ENCODE data around the gene OSGIN1. TPM values are rescaled to one million over a fixed set of nuclear protein-coding genes. Genes with fewer than 3 reads are reported as not detected.

OSGIN1 gene
- total and polyA plus RNA-seq, 9 donors, result 0.65 to 9.3 (median 5.4) TPM

GRCh38 chr16:84007965-84008364 is 54.9 kb downstream of the OSGIN1 start:
- H3K4me3 ChIP-seq, result no peak overlapping the region
- 56 to 71% (median 60%) methylated on average over 8 of the region's 8 CpGs for WGBS, 3 donors
- H3K27ac ChIP-seq, result no peak overlapping the region
- DNase-seq, result no peak
- intact Hi-C loops (cut with DNase I), result no loop called here
- H3K36me3 ChIP-seq, result no peaks in the 10 kb centered on the region
- no peaks in the 10 kb centered on the region for H3K27me3 ChIP-seq
- H3K9me3 ChIP-seq, result no peaks in the 10 kb centered on the region
- no peaks in the 10 kb centered on the region for H3K4me1 ChIP-seq (ENCODE audit: insufficient read depth)
- TF ChIP-seq EP300 (IDR thresholded peaks at IDR 0.05) (no peak), CTCF (IDR thresholded peaks at IDR 0.05) (no peak), POLR2A (IDR thresholded peaks at IDR 0.05) (no peak)

GRCh38 chr16:84009282-84009681 is 56.2 kb downstream of the OSGIN1 start:
- Histone ChIP-seq H3K27ac (no peak overlapping the region), H3K36me3 (no peaks in the 10 kb centered on the region), H3K9me3 (no peaks in the 10 kb centered on the region), H3K4me1 (ENCODE audit: insufficient read depth) (no peaks in the 10 kb centered on the region), H3K4me3 (no peak overlapping the region), H3K27me3 (no peaks in the 10 kb centered on the region)
- TF ChIP-seq CTCF (IDR thresholded peaks at IDR 0.05) (no peak), POLR2A (IDR thresholded peaks at IDR 0.05) (no peak), EP300 (IDR thresholded peaks at IDR 0.05) (no peak)
- no peak for DNase-seq
- 87 to 92% (median 91%) methylated on average over 6 of the region's 6 CpGs for WGBS, 3 donors
- intact Hi-C loops (cut with DNase I), result no loop called here

GRCh38 chr16:84013787-84014569 is 60.9 kb downstream of the OSGIN1 start:
- DNase-seq, result no peak
- intact Hi-C loops (cut with DNase I), result no loop called here
- Histone ChIP-seq H3K4me3 (no peak overlapping the region), H3K27ac (no peak overlapping the region), H3K9me3 (no peaks in the 10 kb centered on the region), H3K36me3 (no peaks in the 10 kb centered on the region), H3K27me3 (no peaks in the 10 kb centered on the region), H3K4me1 (ENCODE audit: insufficient read depth) (no peaks in the 10 kb centered on the region)
- TF ChIP-seq EP300 (IDR thresholded peaks at IDR 0.05), result no peak
- WGBS, 3 donors, result 14 to 19% (median 18%) methylated on average over 14 of the region's 14 CpGs

GRCh38 chr16:84014570-84015327 is 61.7 kb downstream of the OSGIN1 start:
- no peaks in the 10 kb centered on the region for H3K4me1 ChIP-seq (ENCODE audit: insufficient read depth)
- H3K4me3 ChIP-seq, result no peak overlapping the region
- TF ChIP-seq POLR2A (IDR thresholded peaks at IDR 0.05), result no peak
- H3K27ac ChIP-seq, result no peak overlapping the region
- H3K9me3 ChIP-seq, result no peaks in the 10 kb centered on the region
- intact Hi-C loops (cut with DNase I), result no loop called here
- no peaks in the 10 kb centered on the region for H3K27me3 ChIP-seq
- no peaks in the 10 kb centered on the region for H3K36me3 ChIP-seq
- 68 to 72% (median 70%) methylated on average over 14 of the region's 14 CpGs for WGBS, 3 donors
- no peak for DNase-seq

GRCh38 chr16:84015399-84015798 is 62.4 kb downstream of the OSGIN1 start:
- no peaks in the 10 kb centered on the region for H3K4me1 ChIP-seq (ENCODE audit: insufficient read depth)
- no peak overlapping the region for H3K27ac ChIP-seq
- WGBS, 3 donors, result 79 to 87% (median 80%) methylated on average over 12 of the region's 12 CpGs
- TF ChIP-seq POLR2A (IDR thresholded peaks at IDR 0.05) (no peak), CTCF (IDR thresholded peaks at IDR 0.05) (no peak), EP300 (IDR thresholded peaks at IDR 0.05) (no peak)
- H3K4me3 ChIP-seq, result no peak overlapping the region
- DNase-seq, result no peak
- H3K36me3 ChIP-seq, result no peaks in the 10 kb centered on the region
- intact Hi-C loops (cut with DNase I), result no loop called here
- H3K27me3 ChIP-seq, result no peaks in the 10 kb centered on the region
- no peaks in the 10 kb centered on the region for H3K9me3 ChIP-seq

Other genes with a start within 250 kb of the OSGIN1 start
- 100 to 1,000 TPM in 2 of 7 donors, 10 to 100 TPM in 5; 17.0 to 126 (median 94.0) TPM for gene HSBP1, start 145.3 kb upstream of the OSGIN1 start, total RNA-seq
- gene HSBP1, start 145.3 kb upstream of the OSGIN1 start, polyA plus RNA-seq, result 100 to 1,000 TPM in 1 of 2 donors, 10 to 100 TPM in 1; 40.1 to 139 TPM
- gene MLYCD, start 54.1 kb upstream of the OSGIN1 start, total RNA-seq, result 10 to 100 TPM in 2 of 7 donors, 1 to 10 TPM in 5; 6.8 to 11.8 (median 8.8) TPM
- 1 to 10 TPM; 4.4 to 4.6 TPM for gene MLYCD, start 54.1 kb upstream of the OSGIN1 start, polyA plus RNA-seq
- gene NECAB2, start 15.0 kb downstream of the OSGIN1 start, total RNA-seq, result under 1 TPM in 3 of 7 donors, not detected in 4; 0.20 to 0.50 (median 0.37) TPM
- gene NECAB2, start 15.0 kb downstream of the OSGIN1 start, polyA plus RNA-seq, result 1 to 10 TPM in 1 of 2 donors, under 1 TPM in 1; 0.65 to 1.6 TPM
- gene SLC38A8, start 89.6 kb downstream of the OSGIN1 start, total RNA-seq, result under 1 TPM in 2 of 7 donors, not detected in 5; 0.62 to 0.66 TPM
- gene SLC38A8, start 89.6 kb downstream of the OSGIN1 start, polyA plus RNA-seq, result under 1 TPM in 1 of 2 donors, not detected in 1; 0.98 TPM
- gene MBTPS1, start 163.7 kb downstream of the OSGIN1 start, total RNA-seq, result 10 to 100 TPM; 78.8 to 99.2 (median 90.3) TPM
- 100 to 1,000 TPM in 1 of 2 donors, 10 to 100 TPM in 1; 73.8 to 122 TPM for gene MBTPS1, start 163.7 kb downstream of the OSGIN1 start, polyA plus RNA-seq
- 10 to 100 TPM; 17.5 to 34.1 (median 27.2) TPM for gene HSDL1, start 191.9 kb downstream of the OSGIN1 start, total RNA-seq
- gene HSDL1, start 191.9 kb downstream of the OSGIN1 start, polyA plus RNA-seq, result 10 to 100 TPM; 17.6 to 28.2 TPM
- gene DNAAF1, start 192.1 kb downstream of the OSGIN1 start, total RNA-seq, result 10 to 100 TPM in 1 of 7 donors, 1 to 10 TPM in 4, under 1 TPM in 2; 0.33 to 42.6 (median 3.6) TPM
- gene DNAAF1, start 192.1 kb downstream of the OSGIN1 start, polyA plus RNA-seq, result 1 to 10 TPM in 1 of 2 donors, under 1 TPM in 1; 0.95 to 1.1 TPM
- gene TAF1C, start 233.8 kb downstream of the OSGIN1 start, total RNA-seq, result 10 to 100 TPM; 39.7 to 89.0 (median 58.4) TPM
- 10 to 100 TPM; 14.1 to 63.8 TPM for gene TAF1C, start 233.8 kb downstream of the OSGIN1 start, polyA plus RNA-seq
- gene ADAD2, start 237.9 kb downstream of the OSGIN1 start, total RNA-seq, result under 1 TPM in 2 of 7 donors, not detected in 5; 0.71 to 0.97 TPM
- gene ADAD2, start 237.9 kb downstream of the OSGIN1 start, polyA plus RNA-seq, result 1 to 10 TPM in 1 of 2 donors, under 1 TPM in 1; 0.12 to 2.0 TPM

Measured in ovary (tissue), 9 donors.